Amygdala (tissue), 56 donors: Measurements from ENCODE around the gene CNKSR2.
A peak's percentile ranks its signal among the peaks of the same experiment; 100 is the strongest.

ENCODE experiments used
- DNase-seq, 56 donors: peaks; one replicate each; lab custom pipeline; 2025; lab: John Stamatoyannopoulos, UW

The CNKSR2 gene

DNA sequence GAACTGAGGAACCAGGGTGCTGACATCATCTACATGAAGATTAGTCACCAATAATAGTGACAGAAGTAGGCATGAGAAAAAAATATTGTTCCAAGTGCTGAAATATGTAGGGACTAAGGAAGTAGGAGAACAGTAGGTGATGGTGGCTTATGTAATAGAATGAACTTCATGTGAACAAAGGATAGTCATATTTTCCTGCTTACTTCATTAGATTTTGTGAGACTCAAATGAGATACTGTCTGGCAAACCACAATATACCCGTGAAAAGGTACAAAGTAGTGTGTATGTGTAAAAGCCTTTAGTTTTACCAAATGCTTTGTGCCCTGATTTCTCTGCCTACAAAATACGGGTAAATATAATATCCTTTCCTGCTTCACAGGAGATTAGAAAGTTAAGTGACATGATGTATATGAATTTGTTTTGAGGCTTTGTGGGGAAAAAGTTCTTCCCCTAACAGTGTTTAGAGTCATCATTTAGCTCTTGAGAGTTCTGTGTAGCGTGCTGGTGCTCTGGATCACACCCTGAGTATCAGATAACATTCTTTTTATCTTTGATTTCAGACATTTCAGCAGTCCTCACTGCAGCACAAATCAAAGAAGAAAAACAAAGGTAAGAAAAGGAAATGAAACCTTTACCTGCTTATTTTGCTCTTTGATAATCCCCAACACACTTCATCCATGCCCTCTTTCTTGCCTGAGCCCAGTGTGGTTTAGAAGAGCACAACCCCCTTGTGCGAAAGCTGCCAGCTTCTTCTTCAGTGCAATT is 216.0 kb downstream of the CNKSR2 start:
- DNase-seq: no peak

DNA sequence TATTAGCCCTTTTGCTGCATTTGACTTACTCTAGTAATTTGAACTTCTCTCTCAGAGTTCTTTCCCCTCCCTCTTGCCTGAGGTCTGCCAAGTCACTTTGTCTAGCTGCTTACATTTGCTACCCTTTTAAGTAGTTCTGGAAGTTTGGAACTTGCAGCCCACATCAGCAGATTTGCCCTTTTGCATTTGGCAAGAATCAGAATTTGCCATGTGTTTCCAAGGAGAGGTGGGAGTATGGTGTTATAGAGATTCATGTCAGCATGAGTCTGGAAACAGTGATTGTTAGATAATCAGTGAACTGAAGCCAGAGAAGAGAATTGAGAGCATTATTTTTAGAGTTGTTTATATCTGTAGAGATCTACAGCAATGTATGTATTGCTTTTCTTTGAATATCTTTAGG is 231.8 kb downstream of the CNKSR2 start:
- DNase-seq: peak in 3 of 56 donors; percentile 3 to 12 (median 6)

DNA sequence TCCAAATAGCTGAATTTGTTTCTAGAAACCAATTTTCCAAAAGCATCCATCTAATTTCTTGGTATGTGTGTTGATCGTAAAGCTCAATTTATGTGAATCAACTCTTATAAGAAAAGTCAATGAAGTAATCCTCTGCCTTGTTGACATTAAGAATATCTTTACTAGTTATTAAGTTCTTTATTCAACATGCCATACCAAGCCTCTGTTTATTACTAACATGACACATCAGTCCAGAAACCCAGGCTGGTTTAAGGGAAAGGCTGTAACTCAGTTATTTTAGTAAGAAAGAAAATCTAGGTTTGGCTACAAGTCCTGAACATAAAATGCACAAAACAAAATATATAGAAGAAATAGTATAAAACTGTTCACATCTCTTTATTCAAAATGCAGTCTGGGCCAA is 235.9 kb downstream of the CNKSR2 start:
- DNase-seq: no peak

DNA sequence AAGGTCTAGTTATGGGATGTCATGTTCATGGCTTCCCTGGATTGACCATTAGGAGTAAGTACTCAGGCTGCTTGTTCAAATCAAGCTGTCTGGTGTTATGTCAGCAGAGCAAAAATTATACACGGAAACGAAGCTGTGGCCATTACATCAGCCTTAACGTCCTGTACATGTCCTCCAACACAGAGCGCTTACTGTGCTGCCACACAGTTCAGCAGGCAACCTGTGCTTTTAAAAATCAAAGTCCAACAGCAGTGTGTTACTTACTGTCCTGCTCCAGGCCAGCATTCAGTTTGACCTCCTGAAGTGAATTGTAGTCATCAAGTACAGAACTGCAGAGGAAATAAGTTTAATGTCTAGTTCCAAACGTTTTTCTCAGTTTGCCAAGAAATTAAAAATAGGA is 237.9 kb downstream of the CNKSR2 start:
- no peak for DNase-seq

DNA sequence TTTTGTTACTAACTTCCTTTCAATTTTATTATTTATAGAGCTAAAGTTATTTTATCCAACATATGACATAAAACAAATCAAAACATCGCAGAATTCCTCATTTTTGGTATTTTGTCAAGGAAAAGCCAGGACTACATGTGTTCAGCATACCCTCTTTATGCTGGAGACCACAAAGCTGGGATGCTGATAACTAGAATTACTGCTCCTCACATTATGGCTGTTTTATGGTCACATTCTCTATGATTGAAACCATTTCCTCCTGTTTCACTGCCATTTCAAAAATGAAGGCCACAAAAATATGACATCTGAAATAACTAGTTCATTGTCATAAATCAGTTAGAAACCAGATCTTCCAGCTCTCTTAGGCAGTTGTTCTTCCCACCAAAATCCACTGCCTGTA is 242.2 kb downstream of the CNKSR2 start:
- no peak for DNase-seq

DNA sequence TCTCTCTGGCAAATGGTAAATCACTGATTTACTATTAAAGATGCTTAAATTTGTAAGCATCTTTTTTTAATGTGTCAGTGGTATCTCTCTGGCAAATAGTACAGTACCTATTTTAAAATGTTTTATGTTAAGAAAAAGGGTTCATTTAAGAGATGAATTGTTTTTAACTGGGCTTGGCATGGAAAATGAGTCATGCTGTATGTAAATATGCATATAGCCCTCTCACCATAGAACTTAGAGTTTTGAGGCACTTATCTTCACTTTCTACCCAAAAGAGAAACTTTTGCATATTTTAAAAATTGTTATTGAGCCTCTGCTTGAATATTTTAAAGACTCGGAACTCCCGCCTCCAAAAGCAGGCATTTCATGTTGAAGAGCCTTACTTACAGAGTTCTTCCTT is 246.0 kb downstream of the CNKSR2 start:
- DNase-seq: no peak

DNA sequence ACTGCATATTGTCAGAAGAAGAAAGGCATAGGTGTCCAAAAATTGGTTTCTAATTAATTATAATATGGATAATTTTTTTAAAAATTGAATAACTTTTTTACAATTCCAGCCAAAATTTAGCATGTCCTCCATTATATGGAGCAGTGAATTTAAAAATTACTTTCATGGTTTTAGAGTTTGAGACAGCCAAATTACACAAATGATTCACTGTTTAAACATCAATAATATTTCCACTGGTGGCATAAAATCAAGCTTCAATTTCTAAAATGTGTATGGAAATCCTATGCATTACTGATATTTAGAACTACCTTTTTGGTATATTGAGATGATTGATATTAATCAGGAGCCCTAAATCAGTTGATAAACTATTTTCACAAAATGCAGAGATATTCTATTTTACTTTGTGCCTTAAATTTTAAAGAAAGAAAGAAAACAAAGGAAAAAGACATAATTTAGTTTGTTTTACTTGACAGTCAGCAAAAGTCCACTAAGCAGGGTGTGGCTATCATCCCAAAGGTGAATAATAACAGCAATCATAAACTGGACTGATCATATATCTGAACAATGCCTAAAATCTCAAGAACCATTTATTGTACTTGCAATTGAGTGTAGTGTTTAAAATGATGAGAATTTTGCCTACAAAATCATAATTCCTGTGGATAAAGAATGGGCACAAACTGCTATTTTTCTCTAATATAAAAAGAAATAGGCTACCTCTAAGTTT is 249.7 kb downstream of the CNKSR2 start:
- DNase-seq: no peak

DNA sequence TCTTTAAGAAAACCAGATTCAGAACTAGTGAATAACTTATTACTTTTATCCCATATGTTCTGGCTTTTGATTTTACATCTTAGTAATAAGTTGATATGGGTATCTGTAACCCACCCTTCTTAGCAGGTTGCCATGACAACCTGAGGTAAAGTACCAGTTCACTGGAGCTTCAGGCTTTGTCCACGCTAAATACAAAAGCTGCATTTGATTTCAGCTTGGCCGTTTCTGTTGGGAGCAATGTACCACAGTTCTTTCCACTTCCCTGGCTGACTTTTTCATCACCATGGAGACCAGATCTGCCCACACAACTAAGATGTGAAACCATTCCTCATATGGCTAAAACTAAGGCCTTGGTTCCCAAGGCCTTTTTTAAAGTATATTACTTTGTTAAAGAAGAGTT is 257.8 kb downstream of the CNKSR2 start:
- peak in 1 of 56 donors; percentile 1 for DNase-seq

DNA sequence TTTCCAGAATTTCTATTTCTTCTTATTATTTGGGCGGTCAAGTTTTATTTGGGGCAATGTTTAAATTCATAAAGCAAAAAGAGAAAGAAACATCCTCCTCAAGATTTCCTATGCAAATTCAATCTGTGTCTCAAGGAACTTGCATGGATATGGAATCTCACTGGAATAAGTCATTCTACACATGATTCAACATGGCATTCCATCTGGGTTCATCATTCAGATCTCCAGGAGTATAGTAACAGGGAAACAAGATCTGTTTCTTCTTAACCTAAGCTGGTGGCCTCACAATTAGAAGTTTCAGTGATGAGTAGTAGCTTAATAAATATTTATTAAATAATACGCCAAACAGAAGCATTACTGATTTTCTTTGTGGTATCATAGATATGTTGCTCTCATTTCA is 264.1 kb downstream of the CNKSR2 start:
- DNase-seq: no peak

DNA sequence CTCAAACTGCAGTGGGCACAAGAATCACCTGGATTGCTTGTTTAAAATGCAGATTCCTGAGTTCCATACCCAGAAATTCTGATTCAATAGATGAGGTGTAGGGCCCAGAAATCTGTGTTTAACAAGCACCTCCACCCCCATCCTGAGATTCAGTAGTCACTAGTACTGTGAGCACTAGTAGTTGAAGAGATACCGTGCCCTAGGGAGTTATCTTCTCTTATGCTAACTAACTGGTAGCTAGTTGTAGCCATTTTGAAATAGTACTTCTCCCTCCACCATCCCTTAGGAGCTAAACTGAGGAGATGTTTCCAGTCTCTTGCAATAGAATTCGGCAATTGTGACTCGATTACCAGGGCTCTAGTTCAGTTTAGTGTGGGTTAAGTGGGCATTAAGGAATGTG is 265.6 kb downstream of the CNKSR2 start:
- DNase-seq: no peak

DNA sequence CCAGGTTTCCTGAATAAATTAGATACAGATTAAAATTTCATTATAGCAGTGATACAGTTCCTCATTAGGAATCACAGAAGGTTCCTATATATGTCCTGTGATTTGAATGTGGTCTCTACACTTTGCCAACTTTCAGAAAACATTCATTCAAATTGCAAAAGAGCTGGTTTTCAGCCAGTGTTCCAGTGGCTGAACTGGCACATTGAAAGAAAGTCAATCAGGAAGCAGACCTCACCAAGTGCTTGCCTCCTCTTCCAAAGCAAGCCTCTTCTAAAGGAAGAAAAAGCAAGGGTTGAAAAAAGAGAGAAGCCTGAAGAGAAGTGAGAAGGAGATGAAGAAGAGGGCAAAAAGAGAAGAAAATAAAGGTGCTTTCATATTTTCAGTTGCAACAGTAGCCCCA is 271.2 kb downstream of the CNKSR2 start:
- DNase-seq: no peak

DNA sequence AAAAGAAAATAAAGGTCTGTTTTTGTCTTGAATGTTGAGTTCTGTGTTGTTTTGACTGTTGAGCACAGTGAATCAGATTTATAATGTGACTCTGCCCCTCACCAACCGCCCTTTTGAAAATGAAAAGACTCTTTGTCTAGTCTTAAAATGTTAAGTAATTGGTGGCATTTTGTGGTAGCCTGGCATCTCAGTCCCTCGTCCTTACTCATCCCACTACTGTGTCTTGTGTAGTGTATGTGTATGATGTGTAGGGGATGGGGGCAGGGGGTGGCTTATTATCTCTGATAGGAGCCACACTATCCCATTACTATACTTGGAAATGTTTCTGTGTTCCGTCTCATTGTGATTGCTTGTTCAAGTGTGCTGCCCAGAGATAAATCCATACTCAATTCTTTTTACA is 271.7 kb downstream of the CNKSR2 start:
- DNase-seq: no peak

DNA sequence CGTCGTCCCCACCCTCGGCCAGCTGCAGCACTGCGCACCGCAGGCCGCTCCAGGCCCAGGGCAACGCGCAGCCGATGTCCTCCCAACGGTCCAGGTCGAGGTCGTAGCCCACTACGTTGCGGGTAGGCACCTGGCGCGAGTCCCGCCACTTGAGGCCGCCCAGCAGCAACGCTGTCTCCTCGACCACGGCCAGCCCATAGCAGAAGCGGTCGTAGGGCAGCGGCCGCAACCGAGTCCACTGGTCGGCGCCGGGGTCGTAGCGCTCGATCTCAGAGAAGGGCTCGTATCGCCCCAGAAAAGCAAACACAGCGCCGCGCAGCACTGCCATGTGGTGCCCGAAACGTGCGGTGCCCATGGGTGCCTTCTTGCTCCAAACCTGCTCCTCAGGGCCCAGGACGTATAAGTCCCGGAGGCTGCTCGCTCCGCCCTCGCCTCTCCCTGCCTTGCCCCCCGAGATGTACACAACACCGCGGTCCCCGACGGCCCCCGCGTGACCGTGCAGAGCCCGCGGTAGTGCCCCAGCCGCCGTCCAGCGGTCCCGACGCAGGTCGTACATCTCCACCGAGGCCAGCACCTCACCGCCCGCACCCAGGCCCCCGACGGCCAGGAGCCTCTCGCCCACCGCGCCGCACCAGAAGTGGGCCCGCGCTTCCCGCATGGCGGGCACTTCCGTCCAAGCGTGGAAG is 281.8 kb downstream of the CNKSR2 start:
- DNase-seq: peak in 1 of 56 donors; percentile 5

DNA sequence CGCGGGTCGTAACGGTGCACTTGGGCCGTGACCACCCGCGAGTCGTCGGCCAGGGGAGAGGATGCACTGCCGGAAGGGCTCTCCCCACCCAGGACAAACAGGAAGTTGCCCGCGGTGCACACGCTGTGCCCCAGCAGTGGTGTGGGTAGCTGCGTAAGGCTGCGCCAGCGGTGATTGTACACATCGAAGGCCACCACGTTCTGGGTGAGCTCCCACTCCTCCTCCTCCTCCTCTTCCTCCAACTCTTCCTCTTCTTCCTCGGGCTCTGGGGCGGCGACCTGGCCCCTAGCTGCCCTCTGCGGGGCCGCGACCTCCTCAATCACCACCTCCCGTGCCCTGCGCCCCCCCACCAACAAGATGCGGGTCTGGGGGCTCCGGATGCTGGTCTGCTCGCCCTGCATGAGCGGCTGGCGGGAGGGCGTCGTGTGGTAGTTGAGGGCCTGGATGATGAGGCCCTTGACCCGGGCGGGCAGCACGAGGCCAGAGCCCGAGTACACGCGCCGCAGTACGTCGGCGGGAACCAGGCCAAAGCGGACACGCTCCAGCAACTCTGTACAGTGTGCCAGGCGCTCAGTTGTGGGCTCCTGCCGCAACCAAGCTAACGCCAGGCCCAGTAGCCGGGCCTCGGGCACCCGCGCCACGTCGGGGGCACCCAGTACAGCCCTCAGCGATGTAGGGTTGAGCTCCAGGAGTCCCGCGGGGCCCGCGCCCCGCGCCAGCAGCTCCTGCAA is 282.5 kb downstream of the CNKSR2 start:
- no peak for DNase-seq

DNA sequence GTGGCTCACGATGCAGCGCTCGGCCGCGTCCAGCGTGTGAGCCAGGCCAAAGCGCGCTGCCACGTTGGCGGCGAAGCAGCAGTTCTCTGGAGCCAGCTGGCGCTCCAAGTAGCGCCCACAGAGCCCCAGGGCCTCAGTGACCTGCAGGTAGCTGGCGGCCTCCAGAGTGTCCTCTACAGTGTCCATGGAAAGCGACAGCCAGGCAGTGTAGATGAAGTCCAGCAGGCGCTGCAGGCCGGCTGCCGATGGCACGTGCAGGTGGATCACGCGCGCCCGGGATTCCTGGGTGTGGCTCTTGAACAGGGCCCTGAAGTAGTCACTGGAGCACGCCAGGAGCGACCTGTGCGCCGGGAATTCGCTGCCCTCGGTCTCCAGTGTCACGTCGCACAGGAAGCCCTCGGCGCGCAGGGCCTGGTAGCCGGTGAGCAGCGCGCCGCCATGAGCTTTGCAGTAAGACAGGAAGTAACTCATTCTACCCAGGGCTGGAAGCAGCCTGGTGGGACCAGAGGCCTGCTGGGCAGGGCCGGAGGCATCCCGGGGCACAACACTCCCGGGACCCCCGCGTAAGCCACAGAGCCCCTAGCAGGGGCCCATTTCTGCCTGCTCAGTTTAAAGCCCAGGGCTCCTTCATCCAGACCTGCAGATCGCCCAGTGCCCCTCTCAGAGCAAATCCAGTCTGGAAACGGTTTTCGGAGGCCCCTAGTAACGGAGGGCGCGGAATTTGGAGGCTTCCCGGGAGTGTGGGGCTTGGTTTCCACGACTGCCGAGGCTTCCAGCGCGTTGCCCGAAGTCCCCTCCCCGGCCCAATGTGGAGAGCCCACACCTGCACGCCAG is 283.3 kb downstream of the CNKSR2 start:
- DNase-seq: no peak

DNA sequence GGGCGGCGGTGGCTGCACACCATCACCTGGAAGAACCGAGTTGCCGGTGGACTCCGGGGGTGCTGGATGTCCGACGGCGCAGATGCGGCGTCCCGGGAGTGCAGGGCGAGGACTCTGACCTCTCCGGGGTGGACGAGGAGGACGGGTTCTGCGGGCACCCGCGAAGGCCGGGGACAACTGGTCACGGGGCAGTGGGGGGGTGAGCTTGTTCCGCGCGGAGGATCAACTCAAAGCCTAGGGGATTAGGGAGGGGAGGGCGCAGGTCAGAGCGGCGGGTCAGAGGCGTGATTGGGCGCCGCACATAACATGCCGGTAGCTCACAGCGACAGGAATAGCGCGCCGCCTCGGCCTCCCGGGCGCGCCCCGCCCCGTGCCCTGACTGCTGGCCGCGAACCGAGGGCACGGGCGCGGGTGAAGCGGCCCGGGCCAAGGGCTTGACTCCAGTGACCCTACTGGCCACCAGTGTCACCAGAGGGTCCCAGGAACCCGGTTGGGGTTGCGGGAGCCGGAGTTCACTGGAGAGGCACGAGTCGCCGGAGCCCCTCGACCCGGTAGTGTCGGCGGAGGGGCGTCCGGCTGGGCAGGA is 284.0 kb downstream of the CNKSR2 start, which contains the start of gene KLHL34:
Gene KLHL34, minus strand, starts transcription at position 179 of the 586 bp plus-strand sequence. CDS start 542 bp downstream, outside the sequence.
- no peak for DNase-seq

DNA sequence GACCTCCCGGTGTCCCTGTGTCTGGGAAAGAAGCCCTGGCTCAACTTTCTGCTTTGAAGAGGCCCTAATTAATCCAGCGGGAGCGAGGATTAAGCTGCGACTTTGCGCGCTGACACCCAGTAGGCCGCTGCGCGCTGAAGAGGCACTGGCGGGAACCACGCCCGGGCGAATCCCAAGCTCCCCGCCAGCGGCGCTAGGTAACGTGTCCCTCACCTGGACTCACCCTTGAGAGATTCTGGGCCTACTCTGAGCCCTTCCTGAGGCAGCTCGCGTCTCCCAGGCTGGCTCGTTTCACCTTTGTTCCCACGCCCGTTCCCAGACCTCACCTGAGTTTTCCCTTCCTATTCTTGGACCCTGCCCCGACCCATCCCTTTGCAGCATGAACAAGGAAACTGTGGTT is 284.5 kb downstream of the CNKSR2 start:
- no peak for DNase-seq

DNA sequence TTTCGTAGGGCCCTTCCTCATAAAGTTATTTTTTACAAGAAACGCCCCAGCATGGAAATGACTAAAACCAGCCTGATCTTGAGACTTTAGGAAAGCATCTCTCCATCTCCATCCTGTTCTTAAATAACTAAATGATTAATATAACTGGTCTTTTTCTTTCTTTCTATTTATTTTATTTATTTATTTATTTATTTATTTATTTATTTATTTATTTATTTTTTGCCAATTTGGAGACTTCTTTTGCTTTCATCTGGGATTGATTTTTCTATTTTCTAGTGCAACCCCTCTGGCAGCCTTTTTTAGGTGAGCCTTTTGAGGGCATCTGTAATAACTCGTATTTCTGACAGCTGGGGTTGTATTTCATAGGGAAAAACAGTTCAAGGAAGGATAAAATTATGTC is 285.1 kb downstream of the CNKSR2 start:
- no peak for DNase-seq

DNA sequence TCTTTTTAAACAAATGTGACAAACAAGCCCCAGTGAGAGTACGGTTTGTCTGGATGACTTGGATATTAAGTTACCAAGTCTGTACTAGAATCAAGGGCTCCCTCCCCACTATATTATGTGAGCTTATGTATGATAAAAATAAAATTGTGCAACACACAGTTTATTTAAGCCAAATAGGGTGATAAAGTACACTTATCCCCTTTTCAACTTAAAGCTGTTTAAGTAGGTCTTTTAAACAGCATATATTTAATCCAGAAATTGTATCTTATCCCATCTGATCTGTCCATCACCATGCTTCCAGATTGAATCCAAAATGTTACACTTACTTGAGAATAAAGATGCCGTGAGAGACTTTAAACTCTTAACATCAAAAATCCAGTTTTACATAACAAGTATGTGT is 285.9 kb downstream of the CNKSR2 start:
- DNase-seq: no peak

DNA sequence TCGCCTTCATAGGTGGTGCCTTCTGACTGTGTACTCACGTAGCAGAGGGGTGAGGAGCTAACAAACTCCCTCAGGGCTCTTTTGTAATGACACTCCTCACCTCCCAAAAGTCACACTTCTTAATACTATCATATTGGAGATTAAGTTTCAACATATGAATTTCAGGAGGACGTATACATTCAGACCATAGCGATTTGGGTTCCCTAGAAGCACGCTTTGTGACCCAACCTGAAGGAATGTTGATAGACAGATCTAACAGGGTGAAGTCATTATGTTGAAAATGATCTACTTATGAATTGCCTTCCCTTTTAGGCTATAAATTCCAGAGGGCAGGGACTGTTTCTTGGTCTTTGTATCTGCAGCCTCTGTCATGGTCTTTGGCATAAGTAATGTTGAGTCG is 287.1 kb downstream of the CNKSR2 start:
- DNase-seq: no peak
